ENCODE measurements around the gene GAS2. TPM values are rescaled to one million over a fixed set of nuclear protein-coding genes. Genes with fewer than 3 reads are reported as not detected.

GAS2 gene
- total RNA-seq, 1 donor = 0.90 TPM

GRCh38 chr11:22829231-22830081, 163.0 kb downstream of the GAS2 start, which contains the start of gene SVIP:
TSS of gene SVIP (minus strand) at chr11:22829801. CDS start at chr11:22829748, 53 bp downstream.
- peak; percentile 86 for DNase-seq (ENCODE audit: low read depth)
- TF ChIP-seq CTCF (IDR thresholded peaks at IDR 0.05; ENCODE audit: insufficient read depth, low read length) = peak; percentile 76
- peak within 1 kb of the TSS; percentile 88 for H3K4me3 ChIP-seq (ENCODE audit: low read depth, low read length)

GRCh38 chr11:22830082-22830414, 163.6 kb downstream of the GAS2 start:
- peak overlapping the region; percentile 88 for H3K4me3 ChIP-seq (ENCODE audit: low read depth, low read length)
- no peak for TF ChIP-seq CTCF (IDR thresholded peaks at IDR 0.05; ENCODE audit: insufficient read depth, low read length)
- DNase-seq (ENCODE audit: low read depth) = no peak

- TF ChIP-seq CTCF (IDR thresholded peaks at IDR 0.05; ENCODE audit: insufficient read depth, low read length) = no peak
- no peak for DNase-seq (ENCODE audit: low read depth)
- H3K4me3 ChIP-seq (ENCODE audit: low read depth, low read length) = no peak overlapping the region
These were observed 166.1 kb downstream of the GAS2 start for GRCh38 chr11:22832315-22833015.

GRCh38 chr11:22846726-22847125, 180.3 kb downstream of the GAS2 start:
- DNase-seq (ENCODE audit: low read depth) = no peak
- H3K4me3 ChIP-seq (ENCODE audit: low read depth, low read length) = no peak overlapping the region
- TF ChIP-seq CTCF (IDR thresholded peaks at IDR 0.05; ENCODE audit: insufficient read depth, low read length) = no peak

- no peak for TF ChIP-seq CTCF (IDR thresholded peaks at IDR 0.05; ENCODE audit: insufficient read depth, low read length)
- DNase-seq (ENCODE audit: low read depth) = no peak
- no peak overlapping the region for H3K4me3 ChIP-seq (ENCODE audit: low read depth, low read length)
These were observed 185.1 kb downstream of the GAS2 start for GRCh38 chr11:22851477-22851876.

GRCh38 chr11:22859756-22860155, 193.3 kb downstream of the GAS2 start:
- no peak for DNase-seq (ENCODE audit: low read depth)
- TF ChIP-seq CTCF (IDR thresholded peaks at IDR 0.05; ENCODE audit: insufficient read depth, low read length) = no peak
- no peak overlapping the region for H3K4me3 ChIP-seq (ENCODE audit: low read depth, low read length)

Measured in fibroblast of the aortic adventitia (primary cell).